Amygdala (tissue), 56 donors: ENCODE measurements around the gene FAM72B.
A peak's percentile ranks its signal among the peaks of the same experiment; 100 is the strongest.
"Not testable (repeated sequence)": the region's sequence is repeated elsewhere in the genome, so short reads cannot be mapped to it uniquely, and the experiment has no call there.

Experiments
- DNase-seq, 56 donors: peaks; one replicate each; lab custom pipeline; 2025; lab: John Stamatoyannopoulos, UW

The FAM72B gene

DNA sequence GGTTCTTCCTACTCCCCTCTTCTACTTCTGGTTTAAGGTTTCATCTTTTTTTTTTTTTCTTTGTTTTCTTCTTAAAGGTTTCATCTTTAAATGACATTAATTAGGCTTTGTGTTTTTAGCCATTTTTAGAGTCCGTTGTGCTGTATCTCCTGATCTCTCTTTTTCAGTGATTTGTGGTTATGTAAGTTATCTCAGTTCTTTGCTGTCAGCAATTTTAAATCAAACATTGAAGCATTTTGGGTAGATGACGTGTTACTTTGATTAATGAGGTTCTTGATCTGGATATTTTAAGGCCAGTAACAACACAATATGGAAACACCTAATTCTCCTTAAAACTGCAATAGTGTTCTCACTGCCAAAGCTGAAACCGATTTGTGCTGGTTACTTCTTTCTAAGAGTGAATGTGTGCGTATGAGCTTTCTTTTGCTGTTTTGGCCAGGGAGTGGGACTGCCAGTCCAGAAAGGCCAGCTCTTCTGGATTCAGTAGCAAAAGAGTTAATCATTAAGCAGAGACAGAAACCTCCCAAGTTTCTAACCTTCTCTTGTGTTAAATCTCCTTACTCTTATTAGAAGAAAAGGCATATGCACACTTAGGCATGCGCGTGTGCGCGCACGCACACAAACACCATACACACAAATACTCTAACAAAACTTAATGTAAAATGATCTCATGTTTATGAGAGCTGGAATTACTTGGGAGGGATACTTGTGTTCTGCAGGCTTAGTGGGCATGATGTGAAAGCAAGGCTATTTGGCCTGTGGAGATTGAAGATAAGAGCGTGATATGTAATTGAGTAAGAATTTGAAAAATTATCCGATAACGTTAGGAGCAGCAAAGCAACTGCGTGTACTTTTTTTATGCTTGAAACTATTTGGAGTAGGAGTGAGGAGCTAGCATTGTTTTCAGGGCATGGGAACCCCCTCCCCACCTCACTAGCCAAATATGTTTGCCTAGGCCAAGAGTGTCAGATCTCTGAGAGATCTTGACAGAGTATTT is 17.1 kb upstream of the FAM72B start:
- DNase-seq: not testable (repeated sequence)

DNA sequence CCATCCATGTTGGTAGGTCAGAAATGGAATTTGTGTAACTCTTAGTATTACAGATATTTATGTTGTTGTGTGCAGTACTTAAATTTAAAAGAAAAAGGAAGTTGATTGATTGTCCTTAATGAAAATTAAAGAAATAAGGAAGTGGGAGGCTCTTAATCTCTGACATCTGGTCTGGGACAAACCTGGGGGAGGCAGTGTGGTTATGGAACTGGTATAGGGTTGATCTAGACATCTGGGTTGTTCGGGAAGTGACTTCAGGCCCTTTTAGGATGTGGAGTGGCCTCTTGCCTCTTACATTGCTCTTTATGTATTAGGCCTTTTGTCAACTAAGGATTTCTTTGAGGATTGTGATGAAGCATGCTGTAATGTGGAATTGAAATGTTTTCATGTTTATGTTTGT is 16.1 kb upstream of the FAM72B start:
- not testable (repeated sequence) for DNase-seq

DNA sequence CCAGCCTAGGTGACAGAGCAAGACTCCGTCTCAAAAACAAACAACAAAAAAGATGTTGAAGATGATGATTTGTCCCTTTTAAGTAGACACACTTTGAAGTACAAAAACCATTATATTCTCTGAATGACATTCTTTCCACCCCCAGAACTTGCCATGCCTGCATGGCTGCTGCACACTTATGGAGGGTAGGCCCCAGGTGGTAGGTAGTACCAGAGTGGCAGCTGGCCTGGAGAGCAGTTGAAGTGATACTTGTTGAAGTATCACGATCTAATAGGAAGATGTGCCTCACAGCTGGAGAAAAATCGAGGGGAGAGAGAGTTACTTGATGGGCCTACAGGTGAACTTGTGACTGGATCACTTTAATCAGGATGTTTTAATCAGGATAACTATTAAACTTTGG is 15.6 kb upstream of the FAM72B start:
- DNase-seq: not testable (repeated sequence)

DNA sequence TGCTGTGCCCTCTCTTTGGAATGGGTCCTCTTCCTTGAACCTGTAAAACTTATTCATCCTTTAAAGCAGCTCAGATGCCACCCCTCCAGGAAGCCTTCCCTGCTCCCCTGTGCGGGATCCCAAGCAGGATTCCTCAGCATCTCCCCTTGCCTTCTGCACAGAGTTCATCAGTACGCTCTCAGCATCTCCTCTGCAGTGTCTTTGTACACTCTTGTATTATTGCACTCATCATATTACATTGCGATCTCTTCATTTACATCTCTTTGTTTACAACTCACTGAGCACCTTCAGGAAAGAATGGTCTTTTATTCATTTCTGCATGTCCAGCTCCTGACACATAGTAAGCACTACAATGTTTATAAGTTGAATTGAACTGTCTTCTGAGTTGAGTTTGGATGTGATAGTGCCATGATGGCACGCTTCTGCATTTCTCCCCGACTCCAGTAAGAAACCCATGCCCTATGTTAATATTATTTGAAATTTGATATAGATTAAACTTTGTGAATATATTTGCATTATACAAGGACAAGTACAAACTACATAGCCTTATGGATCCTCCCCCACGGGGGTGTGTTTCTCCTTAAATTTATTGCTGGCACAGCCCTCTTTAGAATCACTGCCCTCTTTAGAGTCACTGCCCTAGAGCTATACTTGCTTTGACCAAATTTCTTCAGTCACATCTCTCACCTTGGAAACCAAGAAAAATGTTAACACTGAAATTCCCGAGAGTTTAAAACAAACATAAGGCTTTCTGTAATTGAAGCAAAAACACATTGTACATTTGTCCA is 13.1 kb upstream of the FAM72B start:
- not testable (repeated sequence) for DNase-seq

DNA sequence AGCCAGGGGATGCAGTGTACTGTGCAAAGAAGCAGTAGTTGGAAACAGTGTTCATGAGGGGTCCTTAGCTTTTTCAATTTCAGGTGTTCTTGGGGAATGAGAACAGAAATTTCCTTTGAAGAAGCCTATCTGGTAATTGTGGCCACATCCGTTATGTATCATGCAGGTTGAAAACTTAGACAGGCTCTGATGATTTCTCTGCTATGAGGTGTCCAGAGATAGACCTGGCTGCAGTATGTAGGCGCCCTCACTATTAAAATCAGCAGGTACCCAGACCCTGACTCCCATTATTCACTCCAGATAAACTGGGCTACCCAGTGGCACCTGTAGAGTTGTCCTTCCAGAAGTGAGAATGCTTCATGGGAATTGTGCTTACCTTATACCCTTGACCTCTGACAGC is 8.4 kb upstream of the FAM72B start:
- not testable (repeated sequence) for DNase-seq

DNA sequence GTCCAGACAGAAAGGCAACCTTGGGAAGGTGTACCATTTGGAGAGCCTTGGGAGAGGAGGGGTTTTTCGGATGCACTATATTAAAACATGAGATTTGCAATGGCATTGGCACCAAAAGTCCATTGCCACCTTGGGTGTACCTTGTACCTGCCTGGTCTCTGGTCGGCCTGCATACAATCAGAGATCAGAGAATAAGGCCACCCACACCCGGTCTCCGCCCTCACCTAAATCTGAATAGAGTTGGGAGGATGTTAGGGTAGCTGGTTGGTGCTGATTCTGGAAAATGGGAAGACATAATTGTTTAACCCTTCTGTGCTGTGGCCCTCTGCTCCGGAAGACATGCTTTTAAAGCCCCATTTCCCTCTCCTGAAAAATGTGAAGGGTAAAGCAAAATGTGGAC is 3.8 kb upstream of the FAM72B start:
- peak in 1 of 56 donors; percentile 1 for DNase-seq

DNA sequence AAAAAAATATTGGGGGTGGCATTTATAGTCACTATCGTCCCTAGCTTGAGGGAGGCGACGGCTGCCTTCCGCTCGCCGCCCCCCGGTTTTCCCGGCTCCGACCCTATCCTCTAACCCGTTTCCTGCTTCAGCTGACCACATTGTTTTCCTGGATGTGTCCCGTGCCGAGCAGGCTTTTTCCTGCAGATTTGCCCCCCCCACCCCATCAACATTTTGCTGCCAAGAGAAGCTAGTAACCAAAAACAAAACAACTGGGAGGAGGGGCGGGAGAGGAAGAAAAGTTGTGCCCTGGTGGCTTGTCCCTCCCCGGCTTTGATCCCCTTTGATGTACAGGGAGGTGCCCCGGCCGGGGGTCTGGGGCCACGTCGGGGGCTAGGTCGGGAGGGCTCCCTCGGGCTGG is 2.1 kb upstream of the FAM72B start:
- not testable (repeated sequence) for DNase-seq

DNA sequence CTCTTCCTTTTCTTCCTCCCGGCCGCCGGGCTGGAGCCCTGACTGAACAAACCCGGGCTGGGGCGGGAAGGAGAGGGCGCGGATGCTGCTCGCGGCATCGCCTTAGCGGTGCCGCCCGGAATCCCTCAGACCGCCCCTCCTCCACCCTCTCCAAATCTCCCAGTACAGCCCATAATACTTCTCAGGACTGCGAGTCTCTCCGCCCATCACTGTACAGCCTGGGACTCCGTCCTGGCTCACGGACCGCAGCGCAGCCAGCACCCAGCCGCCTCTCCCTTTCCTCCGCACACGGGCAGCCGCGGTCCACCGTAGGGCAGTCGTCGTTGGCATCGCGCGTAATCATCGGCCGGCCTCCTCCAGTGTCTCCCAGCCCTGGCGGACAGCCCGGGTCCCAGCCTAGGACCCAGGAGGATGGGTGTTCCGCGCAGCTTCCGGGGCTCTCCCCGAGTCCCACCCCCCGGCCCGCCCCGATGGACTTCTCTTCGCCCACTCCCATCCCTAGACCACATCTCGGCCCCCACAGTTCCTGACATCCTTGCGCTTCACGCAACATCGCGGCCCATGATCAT is 1.1 kb upstream of the FAM72B start:
- DNase-seq: not testable (repeated sequence)

DNA sequence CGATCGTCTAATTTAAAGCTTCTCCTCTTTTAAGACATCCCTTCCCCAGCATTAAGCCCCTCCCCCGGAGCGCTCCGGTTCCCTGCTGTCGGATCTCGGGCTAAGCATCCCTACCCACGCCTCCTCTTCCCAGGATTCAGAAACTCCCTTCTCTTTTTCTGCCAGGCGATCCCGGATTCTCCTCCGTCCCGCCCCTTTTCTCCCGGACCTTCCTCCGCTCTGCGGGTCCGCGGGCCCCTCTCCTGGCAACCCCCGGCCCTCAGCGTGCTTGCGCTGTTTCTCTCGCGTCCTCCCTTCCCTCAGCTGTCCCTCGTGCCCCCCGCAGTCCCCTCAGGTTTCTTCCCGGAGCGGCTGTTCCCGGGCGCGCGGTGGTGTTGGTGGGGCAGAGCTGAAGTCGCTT is 273 bp downstream of the FAM72B start:
- DNase-seq: not testable (repeated sequence)

DNA sequence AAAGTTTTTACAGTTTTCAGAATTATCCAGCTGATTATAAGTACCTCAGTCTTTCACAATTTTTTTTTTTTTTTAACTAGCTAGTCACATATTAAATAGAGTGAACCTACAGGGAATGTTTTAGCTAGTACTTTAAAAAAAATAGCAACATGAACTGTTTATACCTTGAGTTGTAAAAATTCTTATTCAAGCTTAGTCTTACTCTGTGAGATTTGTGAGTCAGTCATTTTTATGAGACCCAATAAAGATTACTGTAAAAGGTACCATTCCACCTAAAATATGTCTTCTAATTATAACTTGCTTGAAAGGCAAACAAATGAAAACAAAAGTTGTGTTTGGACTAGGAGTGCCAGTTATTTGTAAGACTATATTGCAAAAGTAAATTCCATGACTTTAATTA is 5.9 kb downstream of the FAM72B start:
- DNase-seq: not testable (repeated sequence)

DNA sequence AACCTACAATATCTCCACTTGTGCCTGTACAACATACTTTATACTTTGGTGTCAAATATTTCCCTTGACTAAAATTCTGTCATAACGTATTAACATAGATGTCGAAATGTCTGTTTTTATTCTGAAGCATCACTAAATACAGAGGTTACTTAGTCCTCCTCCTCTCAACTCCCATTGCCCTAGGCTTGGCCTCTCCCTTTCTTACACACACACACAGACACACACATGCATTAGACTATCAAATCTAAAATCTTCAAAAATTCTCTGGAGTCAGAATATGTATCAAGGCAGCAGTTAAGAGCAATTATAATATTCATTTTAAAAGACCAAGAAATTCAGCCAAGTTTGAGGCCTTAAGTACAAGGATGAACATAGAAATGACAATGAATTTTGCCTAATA is 7.5 kb downstream of the FAM72B start:
- DNase-seq: not testable (repeated sequence)

DNA sequence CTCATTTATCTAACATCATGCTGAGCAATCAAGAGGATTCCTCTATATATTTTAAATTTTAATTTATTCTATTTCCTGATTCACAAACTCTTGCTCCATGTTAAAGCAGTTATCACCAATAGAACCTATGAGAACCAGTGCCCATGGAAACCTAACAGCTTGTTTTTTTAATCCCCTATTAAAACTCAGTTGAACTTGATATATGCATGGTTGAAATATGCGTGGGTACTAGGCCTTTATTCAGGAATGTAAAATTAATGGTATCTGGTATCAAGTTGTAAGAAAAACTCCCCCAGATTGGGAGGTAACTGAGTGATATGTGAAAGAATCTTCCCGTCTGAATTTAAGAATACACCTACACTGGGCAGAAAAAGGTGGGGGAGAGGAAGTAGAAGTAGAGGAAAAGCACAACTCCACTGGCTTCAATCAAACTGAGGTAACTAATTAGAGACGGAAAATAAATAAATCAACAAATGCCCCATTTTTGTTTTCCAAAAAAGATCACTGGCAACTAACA is 15.9 kb downstream of the FAM72B start:
- not testable (repeated sequence) for DNase-seq

DNA sequence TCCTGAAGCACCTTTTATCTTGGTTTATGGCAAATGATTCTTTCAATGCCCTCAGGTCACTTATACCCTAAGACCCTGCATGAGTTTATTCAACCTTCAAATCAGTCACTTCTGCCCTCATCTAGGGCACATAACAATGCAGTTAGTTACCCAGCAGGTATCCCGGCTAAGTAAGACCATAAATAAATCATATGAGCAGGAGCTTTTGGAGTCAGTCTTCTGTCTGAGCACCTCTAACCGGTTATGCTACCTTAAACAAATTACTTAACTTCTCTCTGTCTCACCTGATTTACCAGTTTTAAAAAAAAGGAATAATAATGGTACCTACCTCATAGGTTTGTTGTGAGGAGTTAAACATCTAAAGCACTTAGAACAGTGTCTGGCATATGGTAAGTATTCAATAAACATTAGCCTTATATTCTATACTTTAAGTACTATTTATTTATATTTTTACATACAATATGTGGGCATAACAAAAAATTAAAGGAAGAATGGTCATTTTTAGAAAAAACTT is 16.9 kb downstream of the FAM72B start:
- not testable (repeated sequence) for DNase-seq

DNA sequence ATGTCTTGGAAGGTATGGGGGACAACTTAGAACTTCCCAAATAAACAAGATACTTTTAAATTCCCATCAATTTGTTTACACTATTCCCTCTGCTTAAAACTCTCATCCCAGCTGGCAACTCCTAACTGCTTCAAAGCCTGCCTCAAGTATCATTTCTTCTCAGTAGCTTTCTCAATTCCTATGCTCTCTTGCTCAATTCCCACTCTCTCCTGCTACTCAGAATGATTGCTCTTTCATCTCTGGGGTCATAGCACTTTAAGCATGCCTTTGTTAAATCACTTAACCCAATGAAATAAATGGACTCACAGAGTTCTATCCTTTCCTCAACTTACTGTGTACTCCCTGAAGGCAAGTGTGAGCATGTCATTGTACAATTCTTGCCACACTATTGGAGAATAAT is 18.8 kb downstream of the FAM72B start:
- not testable (repeated sequence) for DNase-seq

DNA sequence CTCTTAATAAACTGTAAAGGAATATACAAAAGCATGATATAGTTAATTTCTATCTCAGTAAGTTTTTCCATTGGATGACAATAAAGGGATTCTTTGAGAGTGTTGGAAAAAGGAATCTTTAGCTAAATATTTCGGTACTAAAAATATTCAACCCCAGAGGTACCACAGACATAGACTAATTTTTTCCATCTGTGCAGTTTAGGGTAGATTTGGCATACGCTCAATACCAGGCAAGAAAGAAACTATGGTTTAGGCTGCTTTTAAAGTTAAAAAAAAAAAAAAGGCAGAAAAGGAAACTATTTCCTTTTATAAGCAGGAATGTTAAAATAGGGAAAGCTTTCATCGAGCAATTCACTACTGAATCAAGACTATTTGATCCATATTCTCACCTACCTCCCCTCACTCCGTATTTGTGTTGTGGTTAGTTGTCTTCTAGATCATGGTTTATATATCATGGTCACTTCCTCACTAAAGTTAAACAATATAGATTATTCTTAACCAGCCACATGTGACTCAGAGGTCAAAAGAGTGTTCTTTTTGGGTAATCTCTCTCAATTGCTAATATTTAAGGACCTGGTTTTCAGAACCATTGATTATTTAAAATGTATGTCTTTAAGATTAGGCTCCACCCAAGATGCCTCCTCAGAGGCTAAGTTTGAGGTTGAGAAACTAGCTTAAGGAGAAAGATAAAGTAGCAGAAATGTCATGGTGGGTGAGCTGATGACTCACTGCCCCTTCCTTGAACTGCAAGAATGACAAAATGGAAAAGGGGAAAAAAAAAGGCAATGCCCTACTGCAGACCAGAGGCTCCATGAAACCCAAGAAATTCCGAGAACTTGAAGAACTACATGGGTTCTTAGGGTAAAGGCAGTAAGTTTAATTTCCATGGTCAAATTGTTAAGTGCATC is 20.0 kb downstream of the FAM72B start:
- not testable (repeated sequence) for DNase-seq

DNA sequence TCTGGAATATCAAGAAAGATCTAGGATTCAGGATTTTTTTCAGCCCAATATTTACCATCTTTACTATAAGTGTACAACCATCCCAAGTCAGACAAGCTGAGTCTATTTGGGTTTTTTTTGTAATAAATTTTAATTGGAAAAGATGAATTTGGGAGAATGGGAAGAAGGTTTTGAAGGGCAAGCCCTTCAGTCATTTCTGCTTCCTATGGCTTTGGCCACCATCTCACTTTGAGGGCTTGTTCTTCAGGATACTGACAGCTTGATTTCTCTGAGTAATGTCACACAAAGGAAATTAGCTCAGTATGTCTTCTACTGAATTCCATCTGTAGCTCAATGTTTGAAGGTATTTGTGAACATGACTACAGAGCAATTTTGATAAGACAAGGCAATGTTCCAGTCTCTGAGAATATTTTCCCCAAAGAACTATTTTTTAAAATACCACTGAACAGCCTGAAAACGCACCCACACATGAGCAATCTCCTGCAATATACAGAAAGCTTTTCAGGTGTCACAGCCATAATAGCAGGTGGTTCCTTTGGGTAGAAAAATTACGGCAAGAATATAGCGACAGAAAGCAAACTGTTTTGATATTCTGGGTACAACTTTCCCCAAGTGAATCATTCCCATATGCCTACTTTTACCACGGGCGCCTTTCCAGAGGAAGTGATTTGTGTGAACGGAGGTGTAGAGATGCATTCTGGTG is 22.8 kb downstream of the FAM72B start:
- not testable (repeated sequence) for DNase-seq

DNA sequence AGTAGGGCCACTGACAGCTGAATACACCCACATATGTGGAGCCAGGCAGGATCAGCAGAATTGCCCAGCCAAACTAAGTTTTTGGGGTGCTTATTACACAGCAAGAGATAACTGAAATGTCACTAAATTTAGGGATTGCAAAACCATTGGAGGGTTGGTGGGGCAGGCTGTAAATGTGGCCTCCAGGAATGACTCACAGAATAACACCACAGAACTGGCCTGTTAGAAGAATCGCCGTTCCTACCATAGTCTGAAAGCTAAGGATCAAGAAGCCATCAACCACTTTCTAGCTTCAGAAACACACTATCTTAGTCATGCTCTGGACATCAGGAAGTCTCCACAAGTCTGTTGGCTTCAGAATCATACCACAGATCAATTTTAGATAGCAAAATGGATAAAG is 24.0 kb downstream of the FAM72B start:
- DNase-seq: not testable (repeated sequence)

DNA sequence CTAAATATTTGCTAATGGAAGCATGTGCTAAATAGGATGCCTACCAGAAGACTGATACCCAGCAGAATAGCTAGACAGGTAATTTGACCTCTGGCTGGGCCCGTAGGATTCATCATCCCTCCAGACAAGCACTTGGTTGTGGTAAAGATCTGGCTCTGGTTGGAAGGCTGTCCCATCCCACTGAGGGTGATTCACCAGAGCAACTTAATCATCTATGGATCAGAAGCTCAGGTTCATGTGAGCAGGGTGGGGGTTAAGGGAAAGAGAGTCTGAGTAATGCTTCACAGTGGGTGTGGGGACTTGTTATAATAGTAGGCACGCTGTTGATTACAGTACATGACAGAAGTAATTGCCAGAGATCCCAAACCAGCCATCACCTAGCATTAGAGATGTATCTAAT is 26.5 kb downstream of the FAM72B start:
- DNase-seq: not testable (repeated sequence)
